NCI-H82 treated with DMSO at 0.1 percent for 48 hours (cell line): ENCODE measurements around the gene CAPZA3.
"Not testable (repeated sequence)": the region's sequence is repeated elsewhere in the genome, so short reads cannot be mapped to it uniquely, and the experiment has no call there.

Experiments used
- DNase-seq: peaks from one replicate; lab custom pipeline; 2025; ENCODE audit not compliant: unreplicated experiment; lab: John Stamatoyannopoulos, UW

The CAPZA3 gene

GRCh38 chr12:18753481-18754123 is 15.7 kb downstream of the CAPZA3 start:
- DNase-seq, result no peak

- no peak for DNase-seq
Measured at GRCh38 chr12:18754124-18754707, 16.3 kb downstream of the CAPZA3 start.

- no peak for DNase-seq
Measured at GRCh38 chr12:18755341-18755740, 17.4 kb downstream of the CAPZA3 start.

GRCh38 chr12:18766479-18766878 is 28.6 kb downstream of the CAPZA3 start:
- not testable (repeated sequence) for DNase-seq

GRCh38 chr12:18782827-18783226 is 44.9 kb downstream of the CAPZA3 start:
- DNase-seq, result no peak

- DNase-seq, result not testable (repeated sequence)
Measured at GRCh38 chr12:18785465-18785864, 47.5 kb downstream of the CAPZA3 start.
